ENCODE measurements around the gene TAF4B. TPM values are rescaled to one million over a fixed set of nuclear protein-coding genes. Genes with fewer than 3 reads are reported as not detected.

Gene TAF4B
- total RNA-seq, 1 experiment from 2014 or later, result 8.3 TPM

DNA sequence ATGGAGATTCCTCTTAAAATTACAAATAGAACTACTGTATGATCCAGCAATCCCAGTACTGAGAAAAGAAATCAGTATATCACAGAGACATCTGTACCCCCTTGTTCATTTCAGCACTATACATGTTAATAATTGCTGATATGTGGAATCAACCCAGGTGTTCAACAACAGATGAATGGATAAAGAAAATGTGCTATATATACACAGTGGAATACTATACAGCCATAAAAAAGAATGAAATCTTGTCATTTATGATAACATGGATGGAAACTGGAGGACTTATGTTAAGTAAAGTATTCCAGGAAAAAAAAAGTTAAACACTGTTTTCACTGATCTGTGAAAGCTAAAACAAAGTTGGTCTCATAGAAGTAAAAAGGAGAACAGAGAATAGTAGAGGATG is 124.7 kb downstream of the TAF4B start:
- Histone ChIP-seq H3K9me2 (replicated peaks; ENCODE audit: low read length) (no peaks in the 10 kb centered on the region), H3K79me2 (ENCODE audit: low read length) (no peaks in the 10 kb centered on the region), H3K9me3 (ENCODE audit: low read length) (0 out of 2 replicates have a peak, but pooled peaks cover 8% of the 10 kb centered on the region), H3K4me2 (ENCODE audit: low read length) (no peak overlapping the region), H3F3A (ENCODE audit: low read length, unreplicated experiment) (no peaks in the 10 kb centered on the region), H3K4me1 (ENCODE audit: insufficient read depth, low read length) (no peaks in the 10 kb centered on the region), H3K36me3 (ENCODE audit: low read depth, low read length) (0 out of 2 replicates have a peak, but pooled peaks cover 7% of the 10 kb centered on the region), H3K27me3 (ENCODE audit: low read length) (no peaks in the 10 kb centered on the region), H3K27ac (ENCODE audit: low read length) (no peak overlapping the region), H4K20me1 (ENCODE audit: low read length) (no peaks in the 10 kb centered on the region), H3K9ac (ENCODE audit: low read length) (no peak overlapping the region), H3K4me3 (ENCODE audit: low read length) (no peak overlapping the region), H2AFZ (ENCODE audit: low read length) (no peak overlapping the region)
- CTCF ChIA-PET, result interaction anchor here (0.6 kb wide), 1 partner anchor 32 kb away, joined by 5 read pairs; no protein-coding TSS in a partner anchor
- TF ChIP-seq, protein P1, sequence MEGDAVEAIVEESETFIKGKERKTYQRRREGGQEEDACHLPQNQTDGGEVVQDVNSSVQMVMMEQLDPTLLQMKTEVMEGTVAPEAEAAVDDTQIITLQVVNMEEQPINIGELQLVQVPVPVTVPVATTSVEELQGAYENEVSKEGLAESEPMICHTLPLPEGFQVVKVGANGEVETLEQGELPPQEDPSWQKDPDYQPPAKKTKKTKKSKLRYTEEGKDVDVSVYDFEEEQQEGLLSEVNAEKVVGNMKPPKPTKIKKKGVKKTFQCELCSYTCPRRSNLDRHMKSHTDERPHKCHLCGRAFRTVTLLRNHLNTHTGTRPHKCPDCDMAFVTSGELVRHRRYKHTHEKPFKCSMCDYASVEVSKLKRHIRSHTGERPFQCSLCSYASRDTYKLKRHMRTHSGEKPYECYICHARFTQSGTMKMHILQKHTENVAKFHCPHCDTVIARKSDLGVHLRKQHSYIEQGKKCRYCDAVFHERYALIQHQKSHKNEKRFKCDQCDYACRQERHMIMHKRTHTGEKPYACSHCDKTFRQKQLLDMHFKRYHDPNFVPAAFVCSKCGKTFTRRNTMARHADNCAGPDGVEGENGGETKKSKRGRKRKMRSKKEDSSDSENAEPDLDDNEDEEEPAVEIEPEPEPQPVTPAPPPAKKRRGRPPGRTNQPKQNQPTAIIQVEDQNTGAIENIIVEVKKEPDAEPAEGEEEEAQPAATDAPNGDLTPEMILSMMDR (conservative IDR thresholded peaks at IDR 0.05; ENCODE audit: low read depth, low read length), result no peak
- TF ChIP-seq EZH2 (IDR thresholded peaks at IDR 0.05; ENCODE audit: low read length, unreplicated experiment) (no peak), EZH2phosphoT487 (IDR thresholded peaks at IDR 0.05; ENCODE audit: borderline replicate concordance, low read length) (no peak)
- intact Hi-C loops (cut with micrococcal nuclease), result no loop called here
- no peak for ATAC-seq
- POLR2A ChIA-PET (ENCODE audit: unreplicated experiment), result no interaction called here
- BruUV-seq (replicated peaks), result no TSS peak
- DNase-seq, result no peak

DNA sequence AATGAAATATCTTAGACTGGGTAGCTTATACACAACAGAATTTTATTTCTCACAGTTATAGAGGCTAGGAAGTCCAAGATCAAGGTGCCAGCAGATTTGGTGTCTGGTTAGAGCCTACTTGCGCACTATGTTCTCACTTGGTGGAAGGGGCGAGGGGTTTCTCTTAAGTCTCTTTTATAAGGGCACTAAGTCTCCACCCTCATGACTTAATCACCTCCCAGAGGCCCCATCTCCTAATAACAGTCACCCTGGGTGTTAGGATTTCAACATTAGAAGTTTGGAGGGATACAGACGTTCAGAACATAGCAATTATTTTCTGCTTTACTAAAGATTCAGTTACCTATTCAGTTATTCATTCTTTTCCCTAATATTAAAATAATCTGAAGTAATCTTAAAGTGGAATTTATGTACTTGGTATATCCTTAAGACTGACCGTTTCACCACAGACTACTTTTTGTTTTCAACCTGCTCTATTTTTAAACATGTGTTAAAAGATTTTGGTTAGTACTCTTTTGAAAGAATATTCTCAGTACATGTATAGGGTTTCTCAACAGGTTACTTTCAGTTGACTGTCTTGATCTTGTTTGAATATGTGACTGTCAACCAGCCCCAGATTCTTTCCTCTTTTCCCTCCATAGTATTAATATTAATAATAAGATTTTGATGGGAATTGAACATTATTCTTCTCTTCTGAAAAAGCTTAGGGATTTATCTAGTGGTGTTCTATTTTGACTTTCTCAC is 130.0 kb downstream of the TAF4B start:
- ChIA-PET POLR2A (ENCODE audit: unreplicated experiment) (no interaction called here), CTCF (no interaction called here)
- H4K20me1 ChIP-seq (ENCODE audit: low read length), result no peaks in the 10 kb centered on the region
- no peak overlapping the region for H2AFZ ChIP-seq (ENCODE audit: low read length)
- H3K4me2 ChIP-seq (ENCODE audit: low read length), result no peak overlapping the region
- no peaks in the 10 kb centered on the region for H3K79me2 ChIP-seq (ENCODE audit: low read length)
- no peak for ATAC-seq
- intact Hi-C loops (cut with micrococcal nuclease), result no loop called here
- TF ChIP-seq EZH2phosphoT487 (IDR thresholded peaks at IDR 0.05; ENCODE audit: borderline replicate concordance, low read length), result no peak
- TF ChIP-seq EZH2 (IDR thresholded peaks at IDR 0.05; ENCODE audit: low read length, unreplicated experiment), result no peak
- TF ChIP-seq, protein P1 (conservative IDR thresholded peaks at IDR 0.05; ENCODE audit: low read depth, low read length), result no peak
- no peaks in the 10 kb centered on the region for H3F3A ChIP-seq (ENCODE audit: low read length, unreplicated experiment)
- no TSS peak for BruUV-seq (replicated peaks)
- H3K27me3 ChIP-seq (ENCODE audit: low read length), result no peaks in the 10 kb centered on the region
- no peaks in the 10 kb centered on the region for H3K4me1 ChIP-seq (ENCODE audit: insufficient read depth, low read length)
- H3K9me2 ChIP-seq (replicated peaks; ENCODE audit: low read length), result no peaks in the 10 kb centered on the region
- no peak overlapping the region for H3K9ac ChIP-seq (ENCODE audit: low read length)
- H3K9me3 ChIP-seq (ENCODE audit: low read length), result no peaks in the 10 kb centered on the region
- H3K27ac ChIP-seq (ENCODE audit: low read length), result no peak overlapping the region
- H3K36me3 ChIP-seq (ENCODE audit: low read depth, low read length), result no peaks in the 10 kb centered on the region
- no peak for DNase-seq
- H3K4me3 ChIP-seq (ENCODE audit: low read length), result no peak overlapping the region

DNA sequence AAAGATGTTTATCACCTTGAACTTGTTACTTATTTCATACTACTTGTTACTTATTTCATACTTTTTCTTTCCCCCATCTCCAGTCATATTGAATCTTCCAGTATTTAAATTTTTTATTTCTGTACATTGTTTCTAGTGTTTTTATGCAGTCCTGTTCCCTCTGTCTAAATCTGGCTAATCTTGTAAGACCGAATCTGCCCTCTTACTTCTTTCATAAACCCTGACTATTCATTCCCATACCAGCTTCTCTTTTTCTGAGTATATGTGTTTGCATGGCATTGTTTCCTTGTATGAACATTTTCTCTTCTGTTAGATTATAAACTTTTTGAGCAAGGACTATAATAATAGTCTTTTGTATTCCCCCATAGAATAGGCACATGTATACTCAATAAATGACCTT is 131.7 kb downstream of the TAF4B start:
- no peak for DNase-seq
- no TSS peak for BruUV-seq (replicated peaks)
- H3K9me3 ChIP-seq (ENCODE audit: low read length), result no peaks in the 10 kb centered on the region
- POLR2A ChIA-PET (ENCODE audit: unreplicated experiment), result no interaction called here
- H4K20me1 ChIP-seq (ENCODE audit: low read length), result no peaks in the 10 kb centered on the region
- H3K4me1 ChIP-seq (ENCODE audit: insufficient read depth, low read length), result no peaks in the 10 kb centered on the region
- CTCF ChIA-PET, result no interaction called here
- H3K9ac ChIP-seq (ENCODE audit: low read length), result no peak overlapping the region
- no peak overlapping the region for H2AFZ ChIP-seq (ENCODE audit: low read length)
- no peak overlapping the region for H3K4me2 ChIP-seq (ENCODE audit: low read length)
- intact Hi-C loops (cut with micrococcal nuclease), result no loop called here
- no peaks in the 10 kb centered on the region for H3K9me2 ChIP-seq (replicated peaks; ENCODE audit: low read length)
- H3K4me3 ChIP-seq (ENCODE audit: low read length), result no peak overlapping the region
- TF ChIP-seq EZH2phosphoT487 (IDR thresholded peaks at IDR 0.05; ENCODE audit: borderline replicate concordance, low read length), result no peak
- TF ChIP-seq, protein P1 (conservative IDR thresholded peaks at IDR 0.05; ENCODE audit: low read depth, low read length), result no peak
- TF ChIP-seq EZH2 (IDR thresholded peaks at IDR 0.05; ENCODE audit: low read length, unreplicated experiment), result no peak
- ATAC-seq, result no peak
- H3K27ac ChIP-seq (ENCODE audit: low read length), result no peak overlapping the region
- H3K36me3 ChIP-seq (ENCODE audit: low read depth, low read length), result no peaks in the 10 kb centered on the region
- no peaks in the 10 kb centered on the region for H3K79me2 ChIP-seq (ENCODE audit: low read length)
- H3K27me3 ChIP-seq (ENCODE audit: low read length), result no peaks in the 10 kb centered on the region
- no peaks in the 10 kb centered on the region for H3F3A ChIP-seq (ENCODE audit: low read length, unreplicated experiment)

Measured in PC-3 (cell line).